Activated CD8-positive, alpha-beta T cell treated with anti-CD3 and anti-CD28 coated beads for 36 hours (primary cell): ENCODE measurements around the gene EMX1. TPM values are rescaled to one million over a fixed set of nuclear protein-coding genes. Genes with fewer than 3 reads are reported as not detected.

ENCODE experiments used
- ATAC-seq: fragments of 200-7000 bp; cut with Tn5 transposase; one replicate; pipeline ENCODE4 v1.10.0; 2021; ENCODE audit warnings: mild to moderate bottlenecking, moderate library complexity
- CTCF ChIA-PET: fragments of 350-600 bp; sonication (Branson Sonifier 250); formaldehyde crosslinking; loops from one replicate; lab custom pipeline; 2021; ENCODE audit warnings: antibody characterized with exemption; lab: Charles Lee
- POLR2A ChIA-PET: fragments of 350-600 bp; sonication (Branson Sonifier 250); formaldehyde crosslinking; loops from one replicate; lab custom pipeline; 2021; ENCODE audit warnings: antibody characterized with exemption; lab: Charles Lee
- DNase-seq: peaks from one replicate; pipeline ENCODE4 v3.0.0-alpha.2; 2020
- H3K27ac Mint-ChIP-seq: one replicate; pipeline ENCODE4 v1.8.0; 2021; ENCODE audit warnings: mild to moderate bottlenecking, mixed read lengths
- H3K27me3 Mint-ChIP-seq: one replicate; pipeline ENCODE4 v1.8.0; 2021; ENCODE audit warnings: mixed read lengths
- H3K36me3 Mint-ChIP-seq: one replicate; pipeline ENCODE4 v1.8.0; 2021; ENCODE audit warnings: low read depth, mixed read lengths
- H3K4me1 Mint-ChIP-seq: one replicate; pipeline ENCODE4 v1.8.0; 2021; ENCODE audit warnings: low read depth, mixed read lengths
- H3K4me3 Mint-ChIP-seq: one replicate; pipeline ENCODE4 v1.8.0; 2021; ENCODE audit warnings: mild to moderate bottlenecking, moderate library complexity, mixed read lengths
- H3K9me3 Mint-ChIP-seq: one replicate; pipeline ENCODE4 v1.8.0; 2021; ENCODE audit warnings: mixed read lengths
- CTCF ChIP-seq: fragments of 200-600 bp; IDR thresholded peaks from one replicate; pipeline ENCODE4 v1.8.0; 2022; ENCODE audit warnings: antibody characterized with exemption, mild to moderate bottlenecking
- intact Hi-C: fragments of 100-400 bp; cut with micrococcal nuclease; formaldehyde crosslinking; loops from one replicate; pipeline ENCODE4 v1.10.0; 2022
- total RNA-seq, 2 experiments: library from RNA; stranded (reverse); gene quantifications; one replicate each; pipeline ENCODE4 v1.2.3, GENCODE V29; 2021

The EMX1 gene
- total RNA-seq, 2 experiments from 2014 or later: not detected

GRCh38 chr2:72889991-72890390 is 27.3 kb upstream of the EMX1 start:
- H3K27me3 Mint-ChIP-seq: peaks cover 39% of the 10 kb centered on the region
- intact Hi-C loops: loop anchor here (5.0 kb wide), 1 partner anchor 272 kb away; no protein-coding TSS in a partner anchor
- H3K4me1 Mint-ChIP-seq: peaks cover 6% of the 10 kb centered on the region
- CTCF ChIA-PET: interaction anchor here (1.0 to 1.3 kb wide), 4 partner anchors 11 to 287 kb away, joined by 3 to 5 read pairs (median 4); no protein-coding TSS in a partner anchor
- ATAC-seq (no peak), DNase-seq (no peak)
- no peak for TF ChIP-seq CTCF
- H3K9me3 Mint-ChIP-seq: no peaks in the 10 kb centered on the region
- POLR2A ChIA-PET: no interaction called here
- H3K27ac Mint-ChIP-seq: no peak overlapping the region
- no peak overlapping the region for H3K4me3 Mint-ChIP-seq
- peaks cover 11% of the 10 kb centered on the region for H3K36me3 Mint-ChIP-seq

DNA sequence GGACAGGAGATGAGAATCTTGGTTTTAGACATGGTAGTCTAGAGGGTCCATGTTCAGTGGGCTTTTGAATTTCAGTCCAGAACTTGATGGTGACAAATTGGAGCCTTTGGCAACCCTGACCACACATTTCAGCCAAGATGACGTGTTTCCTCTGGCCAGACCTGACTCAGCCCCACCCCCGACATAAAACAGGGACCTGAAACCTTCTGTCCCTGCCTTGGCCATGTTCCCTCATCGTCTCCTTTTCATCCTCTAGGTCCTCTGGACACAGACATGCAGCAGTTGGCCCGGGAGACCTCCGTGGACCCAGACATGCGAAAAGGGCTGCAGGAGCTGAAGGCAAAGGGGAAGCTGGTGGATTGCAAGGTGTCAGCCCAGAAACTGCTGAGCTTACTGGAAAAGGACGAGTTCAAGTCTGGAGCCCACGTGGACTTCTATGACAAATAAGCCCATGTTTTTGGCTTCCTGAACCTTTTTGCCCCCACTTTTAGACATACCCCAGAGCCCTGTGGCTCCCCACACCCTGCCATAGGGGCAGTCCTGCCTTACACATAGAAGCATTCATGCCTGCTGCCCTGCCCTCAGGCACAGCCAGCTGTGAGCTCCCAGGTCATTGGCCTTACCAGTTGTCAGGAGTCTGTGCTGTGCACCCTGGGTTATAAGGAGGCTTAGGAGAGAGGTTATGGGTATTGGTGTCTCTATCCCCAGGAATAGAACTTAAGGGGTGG is 26.1 kb upstream of the EMX1 start:
- H3K36me3 Mint-ChIP-seq: peaks cover 11% of the 10 kb centered on the region
- peaks cover 36% of the 10 kb centered on the region for H3K27me3 Mint-ChIP-seq
- ATAC-seq (no peak), DNase-seq (no peak)
- POLR2A ChIA-PET: no interaction called here
- no peak for TF ChIP-seq CTCF
- no peak overlapping the region for H3K27ac Mint-ChIP-seq
- H3K9me3 Mint-ChIP-seq: no peaks in the 10 kb centered on the region
- peaks cover 6% of the 10 kb centered on the region for H3K4me1 Mint-ChIP-seq
- CTCF ChIA-PET: interaction anchor here (1.0 to 5.0 kb wide), 11 partner anchors 11 to 286 kb away, joined by 3 to 96 read pairs (median 10); partner anchors contain the start of gene EMX1
- no peak overlapping the region for H3K4me3 Mint-ChIP-seq
- intact Hi-C loops: loop anchor here (5.0 kb wide), 1 partner anchor 271 kb away; no protein-coding TSS in a partner anchor

DNA sequence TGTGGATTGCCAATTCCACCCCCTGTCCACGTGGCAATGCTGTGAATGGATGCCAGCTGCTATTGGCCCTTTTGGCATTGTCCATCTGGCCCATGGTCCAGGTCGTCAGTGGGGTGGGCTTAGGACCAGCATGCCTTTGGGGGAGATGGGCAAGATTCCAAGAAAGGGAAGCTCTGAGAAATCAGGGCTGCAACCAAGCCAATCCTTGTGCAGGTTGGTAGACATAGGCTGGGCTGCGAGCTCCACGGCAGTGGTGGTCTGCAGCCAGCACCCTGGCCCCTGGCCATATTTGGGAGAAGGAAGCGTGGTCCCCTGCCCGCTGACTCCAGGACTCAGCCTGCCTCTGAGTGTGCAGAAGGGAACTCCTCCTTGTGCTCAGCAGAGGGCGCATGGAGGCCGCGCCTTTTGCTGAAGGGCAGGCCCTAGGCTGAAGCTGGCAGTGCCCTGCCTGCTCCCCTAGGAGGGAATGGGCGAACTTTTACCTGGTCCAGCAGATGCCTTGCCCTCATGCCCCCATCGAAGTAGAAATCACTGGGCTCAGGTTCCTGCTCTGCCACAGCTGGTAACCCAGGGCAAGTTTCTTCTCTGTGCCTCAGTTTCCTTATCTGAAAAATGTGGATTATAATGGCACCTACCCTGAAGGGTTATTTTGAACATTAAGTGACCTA is 24.7 kb upstream of the EMX1 start:
- ChIA-PET POLR2A (interaction anchor here (1.2 to 1.3 kb wide), 2 partner anchors 28 to 81 kb away, joined by 3 read pairs; no protein-coding TSS in a partner anchor), CTCF (interaction anchor here (0.7 to 5.0 kb wide), 42 partner anchors 9 to 320 kb away, joined by 3 to 96 read pairs (median 7); partner anchors contain the start of genes EMX1 and RAB11FIP5)
- peaks cover 3% of the 10 kb centered on the region for H3K4me1 Mint-ChIP-seq
- DNase-seq: peak; percentile 75
- peaks cover 39% of the 10 kb centered on the region for H3K27me3 Mint-ChIP-seq
- ATAC-seq: peak; percentile 89
- no peak overlapping the region for H3K27ac Mint-ChIP-seq
- intact Hi-C loops: loop anchor here (2.0 to 5.0 kb wide), 2 partner anchors 80 to 270 kb away; no protein-coding TSS in a partner anchor
- H3K4me3 Mint-ChIP-seq: no peak overlapping the region
- no peaks in the 10 kb centered on the region for H3K9me3 Mint-ChIP-seq
- TF ChIP-seq CTCF: peak; percentile 82
- peaks cover 11% of the 10 kb centered on the region for H3K36me3 Mint-ChIP-seq

GRCh38 chr2:72893594-72894319 is 23.6 kb upstream of the EMX1 start:
- ChIA-PET POLR2A (interaction anchor here (1.2 to 1.3 kb wide), 2 partner anchors 29 to 80 kb away, joined by 3 read pairs; no protein-coding TSS in a partner anchor), CTCF (interaction anchor here (0.8 to 5.0 kb wide), 36 partner anchors 9 to 319 kb away, joined by 3 to 96 read pairs (median 8); partner anchors contain the start of gene EMX1)
- H3K36me3 Mint-ChIP-seq: peaks cover 9% of the 10 kb centered on the region
- ATAC-seq: peak; percentile 90
- H3K4me1 Mint-ChIP-seq: peaks cover 2% of the 10 kb centered on the region
- no peak overlapping the region for H3K4me3 Mint-ChIP-seq
- TF ChIP-seq CTCF: peak; percentile 21
- H3K27ac Mint-ChIP-seq: no peak overlapping the region
- intact Hi-C loops: loop anchor here (2.0 to 5.0 kb wide), 2 partner anchors 79 to 269 kb away; no protein-coding TSS in a partner anchor
- H3K9me3 Mint-ChIP-seq: no peaks in the 10 kb centered on the region
- DNase-seq: peak; percentile 74
- peaks cover 39% of the 10 kb centered on the region for H3K27me3 Mint-ChIP-seq
